Measurements from ENCODE around the gene ZFYVE21.
A peak's percentile ranks its signal among the peaks of the same experiment; 100 is the strongest.

The ZFYVE21 gene

GRCh38 chr14:103733651-103734050, 18.0 kb downstream of the ZFYVE21 start:
- peak overlapping the region in 2 of 21 experiments; percentile 15 to 38 for H3K27ac ChIP-seq

GRCh38 chr14:103734081-103734888, 18.7 kb downstream of the ZFYVE21 start:
- peak overlapping the region in 5 of 21 experiments; percentile 13 to 57 (median 33) for H3K27ac ChIP-seq

More at GRCh38 chr14:103733651-103734050, 18.0 kb downstream of the ZFYVE21 start:
- H3K4me3 ChIP-seq = no peak overlapping the region

GRCh38 chr14:103735022-103735421, 19.4 kb downstream of the ZFYVE21 start:
- Histone ChIP-seq H3K4me3 (no peak overlapping the region), H3K27ac (peak overlapping the region in 2 of 21 experiments; percentile 60 to 69)

More at GRCh38 chr14:103734081-103734888, 18.7 kb downstream of the ZFYVE21 start:
- no peak overlapping the region for H3K4me3 ChIP-seq

- Histone ChIP-seq H3K4me3 (no peak overlapping the region), H3K27ac (peak overlapping the region in 5 of 21 experiments; percentile 8 to 69 (median 13))
Observed at GRCh38 chr14:103735439-103735814, 19.8 kb downstream of the ZFYVE21 start.

GRCh38 chr14:103735815-103736545, 20.4 kb downstream of the ZFYVE21 start:
- Histone ChIP-seq H3K4me3 (no peak overlapping the region), H3K27ac (peak overlapping the region in 9 of 21 experiments; percentile 0 to 70 (median 57))

GRCh38 chr14:103736546-103737431, 21.2 kb downstream of the ZFYVE21 start:
- Histone ChIP-seq H3K4me3 (no peak overlapping the region), H3K27ac (peak overlapping the region in 10 of 21 experiments; percentile 0 to 70 (median 50))

GRCh38 chr14:103737432-103738045, 21.9 kb downstream of the ZFYVE21 start:
- Histone ChIP-seq H3K27ac (peak overlapping the region in 3 of 21 experiments; percentile 6 to 32 (median 8)), H3K4me3 (no peak overlapping the region)

GRCh38 chr14:103738166-103738565, 22.6 kb downstream of the ZFYVE21 start:
- peak overlapping the region in 1 of 21 experiments; percentile 8 for H3K27ac ChIP-seq
- H3K4me3 ChIP-seq = no peak overlapping the region

- no peak overlapping the region for H3K4me3 ChIP-seq
- H3K27ac ChIP-seq = no peak overlapping the region
Observed at GRCh38 chr14:103738701-103739451, 23.3 kb downstream of the ZFYVE21 start.

- no peak overlapping the region for H3K27ac ChIP-seq
- H3K4me3 ChIP-seq = no peak overlapping the region
Observed at GRCh38 chr14:103739466-103739792, 23.8 kb downstream of the ZFYVE21 start.

- H3K4me3 ChIP-seq = no peak overlapping the region
- H3K27ac ChIP-seq = no peak overlapping the region
Observed at GRCh38 chr14:103739793-103740501, 24.3 kb downstream of the ZFYVE21 start.

GRCh38 chr14:103740991-103741689, 25.5 kb downstream of the ZFYVE21 start:
- Histone ChIP-seq H3K27ac (no peak overlapping the region), H3K4me3 (no peak overlapping the region)

GRCh38 chr14:103741876-103742275, 26.3 kb downstream of the ZFYVE21 start:
- Histone ChIP-seq H3K4me3 (no peak overlapping the region), H3K27ac (no peak overlapping the region)

- no peak overlapping the region for H3K4me3 ChIP-seq
- H3K27ac ChIP-seq = no peak overlapping the region
Observed at GRCh38 chr14:103742499-103743255, 27.1 kb downstream of the ZFYVE21 start.

GRCh38 chr14:103743691-103744090, 28.1 kb downstream of the ZFYVE21 start:
- Histone ChIP-seq H3K4me3 (no peak overlapping the region), H3K27ac (no peak overlapping the region)

- no peak overlapping the region for H3K27ac ChIP-seq
Observed at GRCh38 chr14:103744621-103745395, 29.2 kb downstream of the ZFYVE21 start.

More at GRCh38 chr14:103744621-103745395, 29.2 kb downstream of the ZFYVE21 start:
- no peak overlapping the region for H3K4me3 ChIP-seq
